ENCODE data around the gene ELOA.

GRCh38 chr1:23799255-23799569, 55.9 kb downstream of the ELOA start:
- no peak for TF ChIP-seq CTCF (IDR thresholded peaks at IDR 0.05)
- no peak for TF ChIP-seq POLR2A (IDR thresholded peaks at IDR 0.05)

Measured in transverse colon (tissue), 3 donors.